MM.1S (cell line): ENCODE results near the gene STRADB.
"Not testable (repeated sequence)": the region's sequence is repeated elsewhere in the genome, so short reads cannot be mapped to it uniquely, and the experiment has no call there.

Source experiments
- DNase-seq: peaks from one replicate; pipeline ENCODE4 v3.0.0-alpha.2; 2015
- H2AFZ ChIP-seq: fragments of 300-600 bp; sonication (generic); 2 replicates; pipeline ENCODE4 v1.6.0; 2016; ENCODE audit warnings: antibody characterized with exemption, low read length
- H3F3A ChIP-seq: fragments of 300-600 bp; sonication (generic); 2 replicates; pipeline ENCODE4 v1.6.1; 2016; ENCODE audit warnings: mild to moderate bottlenecking, antibody characterized with exemption, low read length, moderate library complexity, mixed read lengths; ENCODE audit not compliant: insufficient read depth
- H3K27ac ChIP-seq: fragments of 300-600 bp; sonication (generic); 2 replicates; pipeline ENCODE4 v1.5.1; 2016; ENCODE audit warnings: mild to moderate bottlenecking, low read length
- H3K27me3 ChIP-seq: fragments of 300-600 bp; sonication (generic); replicated peaks from 2 replicates; pipeline ENCODE4 v1.6.0; 2016; ENCODE audit warnings: low read length; ENCODE audit not compliant: insufficient read depth
- H3K36me3 ChIP-seq: fragments of 300-600 bp; sonication (generic); replicated peaks from 2 replicates; pipeline ENCODE4 v1.6.1; 2016; ENCODE audit warnings: mild to moderate bottlenecking, low read length, mixed read lengths; ENCODE audit not compliant: insufficient read depth
- H3K4me1 ChIP-seq: fragments of 300-600 bp; sonication (generic); 2 replicates; pipeline ENCODE4 v1.6.1; 2016; ENCODE audit warnings: low read length, mixed read lengths
- H3K4me2 ChIP-seq: fragments of 300-600 bp; sonication (generic); 2 replicates; pipeline ENCODE4 v1.6.0; 2016; ENCODE audit warnings: low read depth, low read length
- H3K4me3 ChIP-seq: fragments of 300-600 bp; sonication (generic); 2 replicates; pipeline ENCODE4 v1.5.1; 2016; ENCODE audit warnings: low read length, mixed read lengths
- H3K79me2 ChIP-seq: fragments of 300-600 bp; sonication (generic); 2 replicates; pipeline ENCODE4 v1.6.1; 2016; ENCODE audit warnings: mixed run types, low read length, mixed read lengths
- H3K9ac ChIP-seq: fragments of 300-600 bp; sonication (generic); 2 replicates; pipeline ENCODE4 v1.6.1; 2016; ENCODE audit warnings: low read length, mixed read lengths
- H3K9me2 ChIP-seq: fragments of 300-600 bp; sonication (generic); replicated peaks from 2 replicates; pipeline ENCODE4 v1.6.1; 2016; ENCODE audit warnings: mild to moderate bottlenecking, low read length, mixed read lengths; ENCODE audit not compliant: insufficient read depth
- H3K9me3 ChIP-seq: fragments of 300-600 bp; sonication (generic); replicated peaks from 2 replicates; pipeline ENCODE4 v1.6.1; 2016; ENCODE audit warnings: mild to moderate bottlenecking, low read length, mixed read lengths; ENCODE audit not compliant: insufficient read depth
- H4K20me1 ChIP-seq: fragments of 300-600 bp; sonication (generic); 2 replicates; pipeline ENCODE4 v1.6.1; 2016; ENCODE audit warnings: mild to moderate bottlenecking, low read length, moderate library complexity, mixed read lengths; ENCODE audit not compliant: insufficient read depth
- CTCF ChIP-seq: fragments of 300-600 bp; sonication (generic); IDR thresholded peaks from 2 replicates; pipeline ENCODE4 v1.5.1; 2016; ENCODE audit warnings: antibody characterized with exemption, low read length, mixed read lengths
- EZH2 ChIP-seq: fragments of 300-600 bp; sonication (generic); optimal IDR thresholded peaks from 2 replicates; pipeline ENCODE3; 2017; ENCODE audit warnings: low read depth, mild to moderate bottlenecking, antibody characterized with exemption, low read length, mixed read lengths
- EZH2phosphoT487 ChIP-seq: fragments of 300-600 bp; sonication (generic); IDR thresholded peaks from 2 replicates; pipeline ENCODE4 v1.6.1; 2018; ENCODE audit warnings: antibody characterized with exemption, low read length

STRADB gene

GRCh38 chr2:201432621-201433393 is 18.7 kb upstream of the STRADB start:
- H3K4me3 ChIP-seq, result no peak overlapping the region
- H3F3A ChIP-seq, result no peaks in the 10 kb centered on the region
- H3K9me2 ChIP-seq, result no peaks in the 10 kb centered on the region
- no peak for TF ChIP-seq EZH2phosphoT487
- no peak for TF ChIP-seq EZH2
- no peak for TF ChIP-seq CTCF
- no peaks in the 10 kb centered on the region for H3K27me3 ChIP-seq
- H3K36me3 ChIP-seq, result no peaks in the 10 kb centered on the region
- H4K20me1 ChIP-seq, result no peaks in the 10 kb centered on the region
- H3K9ac ChIP-seq, result no peak overlapping the region
- no peak for DNase-seq
- no peak overlapping the region for H3K27ac ChIP-seq
- no peaks in the 10 kb centered on the region for H3K4me1 ChIP-seq
- no peaks in the 10 kb centered on the region for H3K9me3 ChIP-seq
- no peak overlapping the region for H3K4me2 ChIP-seq
- H2AFZ ChIP-seq, result no peak overlapping the region
- H3K79me2 ChIP-seq, result peaks cover 12% of the 10 kb centered on the region; the same call in 1 of the 2 replicates

- Histone ChIP-seq H3K4me3 (no peak overlapping the region), H3F3A (no peaks in the 10 kb centered on the region), H3K9me2 (no peaks in the 10 kb centered on the region), H3K27me3 (no peaks in the 10 kb centered on the region), H2AFZ (no peak overlapping the region), H3K4me1 (no peaks in the 10 kb centered on the region), H3K9me3 (no peaks in the 10 kb centered on the region), H3K4me2 (no peak overlapping the region), H3K36me3 (no peaks in the 10 kb centered on the region), H3K79me2 (peaks cover 12% of the 10 kb centered on the region; the same call in 1 of the 2 replicates), H3K9ac (no peak overlapping the region), H4K20me1 (no peaks in the 10 kb centered on the region), H3K27ac (no peak overlapping the region)
- DNase-seq, result no peak
- TF ChIP-seq EZH2phosphoT487, result no peak
- no peak for TF ChIP-seq EZH2
- TF ChIP-seq CTCF, result no peak
Observed at GRCh38 chr2:201433394-201433995, 18.0 kb upstream of the STRADB start.

- H3K4me1 ChIP-seq, result peaks cover 4% of the 10 kb centered on the region; the same call in 1 of the 2 replicates
- H3F3A ChIP-seq, result no peaks in the 10 kb centered on the region
- no peak overlapping the region for H3K4me3 ChIP-seq
- no peaks in the 10 kb centered on the region for H3K9me2 ChIP-seq
- H4K20me1 ChIP-seq, result no peaks in the 10 kb centered on the region
- no peaks in the 10 kb centered on the region for H3K27me3 ChIP-seq
- H3K9me3 ChIP-seq, result no peaks in the 10 kb centered on the region
- H3K79me2 ChIP-seq, result peaks cover 24% of the 10 kb centered on the region; the same call in 1 of the 2 replicates
- no peak overlapping the region for H3K9ac ChIP-seq
- no peaks in the 10 kb centered on the region for H3K36me3 ChIP-seq
- no peak overlapping the region for H3K4me2 ChIP-seq
- no peak for TF ChIP-seq EZH2
- no peak for TF ChIP-seq EZH2phosphoT487
- TF ChIP-seq CTCF, result no peak
- no peak overlapping the region for H3K27ac ChIP-seq
- no peak overlapping the region for H2AFZ ChIP-seq
- no peak for DNase-seq
Observed at GRCh38 chr2:201436141-201436540, 15.4 kb upstream of the STRADB start.

GRCh38 chr2:201439336-201439922 is 12.1 kb upstream of the STRADB start:
- H3K36me3 ChIP-seq, H3K9me3 ChIP-seq, DNase-seq, H3K4me3 ChIP-seq, H3K9me2 ChIP-seq, H4K20me1 ChIP-seq, H3K9ac ChIP-seq, H2AFZ ChIP-seq, H3K4me2 ChIP-seq, H3K4me1 ChIP-seq, H3F3A ChIP-seq, H3K27me3 ChIP-seq, H3K27ac ChIP-seq: not testable (repeated sequence)
- peaks cover 24% of the 10 kb centered on the region for H3K79me2 ChIP-seq
